HCT116 (cell line): Measurements from ENCODE around the gene SIGLEC11. TPM values are rescaled to one million over a fixed set of nuclear protein-coding genes. Genes with fewer than 3 reads are reported as not detected.

Experiments used
- ATAC-seq: fragments of 200-7000 bp; cut with Tn5 transposase; 2 replicates; pipeline ENCODE4 v1.9.1; 2020; ENCODE audit warnings: mild to moderate bottlenecking, moderate library complexity
- BruUV-seq: library from RNA; stranded (reverse); fragments of 400-500 nt; replicated peaks from 2 replicates; lab custom pipeline; 2021; lab: Mats Ljungman, UMichigan
- CTCF ChIA-PET: fragments of 300-600 bp; sonication (Branson Sonifier 250); formaldehyde crosslinking; loops from one replicate; lab custom pipeline; 2021; ENCODE audit warnings: antibody characterized with exemption; lab: Charles Lee
- POLR2A ChIA-PET: fragments of 300-600, 350-600 bp; sonication (Branson Sonifier 250); formaldehyde crosslinking; loops from one replicate; lab custom pipeline; 2021; ENCODE audit warnings: antibody characterized with exemption; lab: Charles Lee
- RAD21 ChIA-PET, 2 experiments: fragments of 300-600 bp; sonication (Branson Sonifier 250); formaldehyde crosslinking; loops; one replicate each; lab custom pipeline; 2023; ENCODE audit warnings: low total read pairs in 2 of 2; ENCODE audit not compliant: uncharacterized antibody in 2 of 2, unreplicated experiment in 2 of 2, low non-redundant PET in 1 of 2; lab: Charles Lee
- DNase-seq: peaks from one replicate; pipeline ENCODE4 v3.0.0-alpha.2; 2010; ENCODE audit warnings: low read depth, low spot score
- H2AFZ ChIP-seq: fragments of 200-600 bp; shearing (Covaris generic), sonication (generic); 2 replicates; pipeline ENCODE4 v1.6.1; 2017; ENCODE audit warnings: low read depth, mixed run types, mixed read lengths, antibody characterized with exemption, low read length; ENCODE audit not compliant: poor library complexity, severe bottlenecking
- H3K27ac ChIP-seq: 2 replicates; pipeline ENCODE4 v1.5.1; 2012; ENCODE audit warnings: low read depth, low read length
- H3K27me3 ChIP-seq: fragments of 200-600 bp; sonication (generic); 2 replicates; pipeline ENCODE4 v1.6.1; 2016; ENCODE audit warnings: mixed run types, low read length, mixed read lengths; ENCODE audit not compliant: insufficient read depth
- H3K36me3 ChIP-seq, 2 experiments: fragments of 200-500 bp in 1 of 2; fragments of 200-600 bp in 1 of 2; sonication (Bioruptor generic) in 1 of 2; sonication (generic) in 1 of 2; 2 replicates each; pipeline versions ENCODE4 v1.5.1 to v1.6.1; 2014 to 2016; ENCODE audit warnings: low read length in 2 of 2, inconsistent platforms in 1 of 2, mixed read lengths in 1 of 2, mixed run types in 1 of 2; ENCODE audit not compliant: insufficient read depth in 2 of 2, control insufficient read depth in 1 of 2
- H3K4me1 ChIP-seq, 2 experiments: fragments of 200-600 bp in 1 of 2; sonication (generic) in 1 of 2; 2 replicates each; pipeline versions ENCODE4 v1.5.1 to v1.6.1; 2012 to 2017; ENCODE audit warnings: low read length in 2 of 2, inconsistent platforms in 1 of 2, mild to moderate bottlenecking in 1 of 2, mixed read lengths in 1 of 2, mixed run types in 1 of 2, moderate library complexity in 1 of 2; ENCODE audit not compliant: insufficient read depth in 2 of 2, control insufficient read depth in 1 of 2
- H3K4me2 ChIP-seq: fragments of 200-600 bp; sonication (generic); 2 replicates; pipeline ENCODE4 v1.6.1; 2017; ENCODE audit warnings: mixed run types, low read length, mixed read lengths
- H3K4me3 ChIP-seq, 2 experiments: fragments of 200-600 bp in 1 of 2; sonication (generic) in 1 of 2; replicated peaks in 1 of 2; 2 replicates each; pipeline ENCODE4 v1.5.1; 2011 to 2016; ENCODE audit warnings: low read length in 2 of 2, control low read depth in 1 of 2, low read depth in 1 of 2, mild to moderate bottlenecking in 1 of 2, mixed read lengths in 1 of 2, mixed run types in 1 of 2
- H3K79me2 ChIP-seq: fragments of 200-600 bp; sonication (generic); 2 replicates; pipeline ENCODE4 v1.6.1; 2017; ENCODE audit warnings: mild to moderate bottlenecking, mixed run types, low read length, moderate library complexity, mixed read lengths; ENCODE audit not compliant: insufficient read depth
- H3K9ac ChIP-seq: fragments of 200-600 bp; sonication (generic); 2 replicates; pipeline ENCODE4 v1.6.1; 2016; ENCODE audit warnings: low read length, mixed read lengths
- H3K9me2 ChIP-seq: fragments of 200-600 bp; sonication (generic), shearing (Covaris generic); 2 replicates; pipeline ENCODE4 v1.6.1; 2017; ENCODE audit warnings: mixed run types, mild to moderate bottlenecking, moderate library complexity; ENCODE audit not compliant: insufficient read depth
- H3K9me3 ChIP-seq, 2 experiments: fragments of 200-500 bp in 1 of 2; fragments of 200-600 bp in 1 of 2; sonication (Bioruptor generic) in 1 of 2; sonication (generic) in 1 of 2; 2 replicates each; pipeline ENCODE4 v1.6.1; 2014 to 2017; ENCODE audit warnings: low read length in 2 of 2, mixed read lengths in 2 of 2, inconsistent platforms in 1 of 2, low read depth in 1 of 2, mild to moderate bottlenecking in 1 of 2, mixed run types in 1 of 2, moderate library complexity in 1 of 2; ENCODE audit not compliant: control insufficient read depth in 1 of 2, insufficient read depth in 1 of 2
- H4K20me1 ChIP-seq: fragments of 200-600 bp; sonication (generic), shearing (Covaris generic); 2 replicates; pipeline ENCODE4 v1.6.1; 2017; ENCODE audit warnings: mixed run types, mild to moderate bottlenecking, moderate library complexity; ENCODE audit not compliant: insufficient read depth
- EGR1 ChIP-seq: IDR thresholded peaks from 2 replicates; pipeline ENCODE4 v1.6.1; 2012; ENCODE audit warnings: low read depth
- ELF1 ChIP-seq: IDR thresholded peaks from 2 replicates; pipeline ENCODE4 v1.6.1; 2012; ENCODE audit warnings: low read depth, borderline replicate concordance
- EZH2 ChIP-seq: fragments of 200-600 bp; sonication (generic); IDR thresholded peaks from 2 replicates; pipeline ENCODE4 v1.6.1; 2017; ENCODE audit warnings: antibody characterized with exemption, mixed run types
- POLR2AphosphoS5 ChIP-seq: IDR thresholded peaks from 2 replicates; pipeline ENCODE4 v1.6.1; 2011; ENCODE audit warnings: mild to moderate bottlenecking, low read depth, low read length, moderate library complexity
- SP1 ChIP-seq: IDR thresholded peaks from 2 replicates; pipeline ENCODE4 v1.6.1; 2012; ENCODE audit warnings: low read depth
- SRF ChIP-seq: IDR thresholded peaks from 2 replicates; pipeline ENCODE4 v1.6.1; 2012; ENCODE audit warnings: low read depth
- TCF7L2 ChIP-seq: IDR thresholded peaks from 2 replicates; pipeline ENCODE4 v1.7.0; 2011; ENCODE audit warnings: borderline replicate concordance, inconsistent platforms; ENCODE audit not compliant: insufficient read depth, insufficient read length; ENCODE audit errors: extremely low read depth
- intact Hi-C: fragments of 100-400 bp; cut with micrococcal nuclease; formaldehyde crosslinking; loops from 2 replicates; pipeline ENCODE4 v1.10.0; 2022
- total RNA-seq: library from RNA; stranded (reverse); gene quantifications from one replicate; pipeline ENCODE4 v1.2.1, GENCODE V29; 2021; ENCODE audit not compliant: unreplicated experiment
- TF ChIP-seq, protein P1 (sequence below): IDR thresholded peaks from 2 replicates; pipeline ENCODE4 v1.6.1; 2012
- TF ChIP-seq, protein P2 (sequence below): IDR thresholded peaks from 2 replicates; pipeline ENCODE4 v1.6.1; 2012; ENCODE audit warnings: low read depth

SIGLEC11 gene
- total RNA-seq, 1 experiment from 2014 or later: not detected

DNA sequence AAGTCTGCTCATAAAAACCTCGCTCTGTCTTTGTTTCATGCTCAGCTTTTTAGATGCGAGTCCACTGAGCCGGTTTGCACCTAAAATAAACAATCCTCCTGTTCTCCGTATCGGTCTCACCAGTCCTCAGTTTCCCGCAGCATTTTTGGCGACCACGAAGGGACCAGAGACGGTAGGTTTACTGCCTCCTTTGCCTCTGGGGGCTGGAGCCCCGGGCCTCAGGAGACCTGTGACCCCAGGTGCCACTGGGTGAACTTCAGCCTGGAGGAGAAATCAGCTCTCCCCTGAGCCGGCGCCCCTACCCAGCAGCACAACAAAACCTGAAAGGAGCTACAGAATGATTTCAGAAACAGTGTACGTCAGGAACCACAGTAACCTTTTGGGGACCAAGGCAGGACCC is 8.1 kb downstream of the SIGLEC11 start (continued):
- TF ChIP-seq ELF1: no peak
- TF ChIP-seq SP1: no peak

DNA sequence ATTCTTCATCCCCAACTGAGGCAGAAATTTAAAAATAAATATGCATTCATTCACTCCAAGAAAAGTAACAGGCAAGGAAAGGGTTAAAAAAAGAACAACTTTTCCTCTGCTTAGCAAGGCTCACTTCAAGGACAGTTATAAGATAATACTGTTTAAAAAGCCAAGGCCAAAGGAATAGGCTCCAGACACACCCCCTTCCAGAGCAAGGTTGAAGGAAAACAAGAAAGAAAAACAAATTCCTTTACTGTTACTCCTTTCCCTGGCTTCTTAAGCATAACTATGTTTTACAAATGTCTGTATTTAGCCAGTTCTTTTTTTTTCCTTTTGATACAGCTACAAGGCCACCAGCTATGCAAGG is 8.5 kb downstream of the SIGLEC11 start:
- TF ChIP-seq TCF7L2: no peak
- TF ChIP-seq SRF: no peak
- TF ChIP-seq, protein P1, sequence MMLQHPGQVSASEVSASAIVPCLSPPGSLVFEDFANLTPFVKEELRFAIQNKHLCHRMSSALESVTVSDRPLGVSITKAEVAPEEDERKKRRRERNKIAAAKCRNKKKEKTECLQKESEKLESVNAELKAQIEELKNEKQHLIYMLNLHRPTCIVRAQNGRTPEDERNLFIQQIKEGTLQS: no peak
- TF ChIP-seq, protein P2, sequence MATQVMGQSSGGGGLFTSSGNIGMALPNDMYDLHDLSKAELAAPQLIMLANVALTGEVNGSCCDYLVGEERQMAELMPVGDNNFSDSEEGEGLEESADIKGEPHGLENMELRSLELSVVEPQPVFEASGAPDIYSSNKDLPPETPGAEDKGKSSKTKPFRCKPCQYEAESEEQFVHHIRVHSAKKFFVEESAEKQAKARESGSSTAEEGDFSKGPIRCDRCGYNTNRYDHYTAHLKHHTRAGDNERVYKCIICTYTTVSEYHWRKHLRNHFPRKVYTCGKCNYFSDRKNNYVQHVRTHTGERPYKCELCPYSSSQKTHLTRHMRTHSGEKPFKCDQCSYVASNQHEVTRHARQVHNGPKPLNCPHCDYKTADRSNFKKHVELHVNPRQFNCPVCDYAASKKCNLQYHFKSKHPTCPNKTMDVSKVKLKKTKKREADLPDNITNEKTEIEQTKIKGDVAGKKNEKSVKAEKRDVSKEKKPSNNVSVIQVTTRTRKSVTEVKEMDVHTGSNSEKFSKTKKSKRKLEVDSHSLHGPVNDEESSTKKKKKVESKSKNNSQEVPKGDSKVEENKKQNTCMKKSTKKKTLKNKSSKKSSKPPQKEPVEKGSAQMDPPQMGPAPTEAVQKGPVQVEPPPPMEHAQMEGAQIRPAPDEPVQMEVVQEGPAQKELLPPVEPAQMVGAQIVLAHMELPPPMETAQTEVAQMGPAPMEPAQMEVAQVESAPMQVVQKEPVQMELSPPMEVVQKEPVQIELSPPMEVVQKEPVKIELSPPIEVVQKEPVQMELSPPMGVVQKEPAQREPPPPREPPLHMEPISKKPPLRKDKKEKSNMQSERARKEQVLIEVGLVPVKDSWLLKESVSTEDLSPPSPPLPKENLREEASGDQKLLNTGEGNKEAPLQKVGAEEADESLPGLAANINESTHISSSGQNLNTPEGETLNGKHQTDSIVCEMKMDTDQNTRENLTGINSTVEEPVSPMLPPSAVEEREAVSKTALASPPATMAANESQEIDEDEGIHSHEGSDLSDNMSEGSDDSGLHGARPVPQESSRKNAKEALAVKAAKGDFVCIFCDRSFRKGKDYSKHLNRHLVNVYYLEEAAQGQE: no peak
- no peak for TF ChIP-seq EZH2
- TF ChIP-seq POLR2AphosphoS5: no peak
- TF ChIP-seq EGR1: no peak
- H3K27ac ChIP-seq: no peak overlapping the region
- H3K9me2 ChIP-seq: no peaks in the 10 kb centered on the region
- no peaks in the 10 kb centered on the region for H3K27me3 ChIP-seq
- no peak overlapping the region for H3K4me2 ChIP-seq
- H4K20me1 ChIP-seq: no peaks in the 10 kb centered on the region
- H3K36me3 ChIP-seq: no peaks in the 10 kb centered on the region
- no peaks in the 10 kb centered on the region for H3K79me2 ChIP-seq
- ChIA-PET RAD21 (no interaction called here), CTCF (no interaction called here), POLR2A (no interaction called here)
- ATAC-seq (no peak), DNase-seq (no peak)
- H3K9ac ChIP-seq: no peak overlapping the region
- intact Hi-C loops: no loop called here
- H3K9me3 ChIP-seq: no peaks in the 10 kb centered on the region
- 0 out of 4 replicates have a peak, but pooled peaks cover 0 to 2% of the 10 kb centered on the region in 2 experiments for H3K4me1 ChIP-seq
- no peak overlapping the region for H3K4me3 ChIP-seq
- no TSS peak for BruUV-seq
- H2AFZ ChIP-seq: no peak overlapping the region
